ENCODE measurements around the gene SUMO3.

Gene SUMO3

DNA sequence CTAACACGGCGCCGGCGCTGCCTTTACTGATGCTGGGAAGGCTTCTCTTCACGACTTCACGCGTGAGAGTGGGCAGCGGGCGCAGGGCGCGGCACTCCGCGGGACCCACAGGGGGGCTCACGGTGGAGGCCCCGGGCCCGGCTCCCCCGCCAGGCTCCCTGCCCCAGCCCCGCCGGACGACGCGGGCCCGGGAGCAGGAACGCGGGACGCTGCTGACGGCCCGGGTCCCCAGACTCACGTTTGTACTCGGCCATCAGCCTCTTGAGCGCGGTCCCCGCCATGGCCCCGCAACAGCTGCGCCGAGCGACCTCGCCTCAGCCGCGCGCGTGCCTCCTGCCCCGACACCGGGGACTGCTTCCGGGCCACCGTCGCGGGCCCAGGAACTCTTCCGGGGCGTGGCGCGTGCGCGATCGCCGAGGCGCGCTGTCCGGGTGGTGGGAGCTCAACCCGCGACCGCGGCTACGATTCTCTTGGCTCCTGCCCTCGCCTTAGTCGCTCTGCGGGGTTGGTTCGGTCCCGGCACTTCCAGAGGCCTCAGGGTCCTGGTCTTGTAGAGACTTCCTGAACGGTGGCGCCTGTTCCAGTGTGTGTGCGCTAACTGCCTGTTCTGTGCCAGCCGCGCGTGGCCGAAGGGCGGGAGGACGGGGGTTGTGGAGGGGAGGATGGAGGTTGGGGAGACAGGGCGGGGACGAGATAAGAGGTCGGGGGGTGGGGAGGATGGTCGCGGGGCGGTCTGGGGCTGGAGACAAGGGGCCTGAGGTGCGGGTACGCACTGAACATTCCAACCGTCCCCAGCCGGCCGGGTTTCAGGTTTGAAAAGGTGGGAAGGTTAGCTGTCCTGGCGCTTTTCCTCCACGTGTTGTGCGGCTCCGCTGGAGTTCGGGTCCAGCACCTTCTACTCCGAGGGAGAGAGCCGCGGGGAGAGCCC, 16.1 kb downstream of the SUMO3 start, which contains the start of gene UBE2G2:
UBE2G2 (minus strand) TSS at position 353 of the 928 bp plus-strand sequence; CDS start at position 281, 72 bp downstream.
- DNase-seq (ENCODE audit: low spot score): peak; percentile 95

DNA sequence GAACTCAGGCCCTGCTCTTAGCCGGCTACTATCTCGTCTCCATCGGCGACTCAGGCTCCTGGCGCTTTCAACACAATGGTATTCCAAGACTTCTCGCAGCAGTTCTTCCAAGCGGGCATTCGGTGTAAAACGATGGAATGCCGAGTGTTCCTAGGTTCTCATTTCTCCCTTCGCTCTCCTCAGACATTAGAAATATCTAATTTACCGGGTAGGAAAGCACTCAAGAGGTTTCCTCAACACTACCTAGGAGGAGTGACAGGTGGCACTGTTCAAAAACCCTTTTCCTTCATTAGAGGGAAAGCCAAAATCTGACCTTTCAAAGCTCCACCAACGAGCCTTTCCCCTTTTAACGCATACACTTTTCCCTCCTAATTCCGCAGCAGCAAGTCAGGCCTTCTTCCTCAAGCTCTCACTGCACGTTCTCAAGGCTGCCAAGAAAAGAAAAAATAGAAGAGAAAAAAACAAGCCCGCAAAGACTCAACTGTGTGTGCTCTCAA, 16.8 kb downstream of the SUMO3 start:
- DNase-seq (ENCODE audit: low spot score): peak; percentile 41

DNA sequence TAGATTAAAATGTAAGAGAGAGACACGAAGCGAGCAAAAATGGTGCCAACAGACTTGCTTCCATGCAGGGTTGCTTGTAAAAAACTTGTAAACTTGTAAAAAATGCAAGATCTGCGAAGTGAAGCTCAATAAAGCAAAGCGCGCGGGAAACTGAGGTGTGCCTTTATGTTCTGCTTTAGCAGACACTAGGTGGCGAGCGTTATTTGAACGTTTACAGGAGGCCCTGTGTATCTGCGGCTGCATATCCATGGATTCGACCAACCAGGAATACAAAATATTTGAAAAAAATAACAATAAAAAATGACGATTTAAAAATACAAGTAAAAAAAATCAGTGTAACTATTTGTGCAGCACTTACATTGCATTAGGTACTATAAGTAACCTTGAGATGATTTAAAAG, 17.8 kb downstream of the SUMO3 start:
- DNase-seq (ENCODE audit: low spot score): peak; percentile 40

DNA sequence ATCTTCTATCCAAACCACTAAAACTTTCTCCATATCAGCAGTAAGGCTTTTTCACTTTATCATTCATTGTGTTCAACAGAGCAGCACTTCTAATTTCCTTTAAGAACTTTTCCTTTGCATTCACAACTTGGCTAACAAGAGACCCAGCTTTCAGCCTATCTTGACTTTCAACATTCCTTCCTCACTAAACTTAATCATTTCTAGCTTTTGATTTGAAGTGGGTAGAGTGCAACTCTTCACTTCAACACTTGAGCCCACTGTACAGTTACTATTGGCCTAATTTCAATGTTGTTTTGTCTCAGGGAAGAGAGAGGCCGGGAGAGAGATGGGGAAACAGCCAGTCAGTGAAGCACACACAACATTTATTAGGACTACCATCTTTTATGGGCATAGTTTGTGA, 18.2 kb downstream of the SUMO3 start:
- DNase-seq (ENCODE audit: low spot score): no peak

DNA sequence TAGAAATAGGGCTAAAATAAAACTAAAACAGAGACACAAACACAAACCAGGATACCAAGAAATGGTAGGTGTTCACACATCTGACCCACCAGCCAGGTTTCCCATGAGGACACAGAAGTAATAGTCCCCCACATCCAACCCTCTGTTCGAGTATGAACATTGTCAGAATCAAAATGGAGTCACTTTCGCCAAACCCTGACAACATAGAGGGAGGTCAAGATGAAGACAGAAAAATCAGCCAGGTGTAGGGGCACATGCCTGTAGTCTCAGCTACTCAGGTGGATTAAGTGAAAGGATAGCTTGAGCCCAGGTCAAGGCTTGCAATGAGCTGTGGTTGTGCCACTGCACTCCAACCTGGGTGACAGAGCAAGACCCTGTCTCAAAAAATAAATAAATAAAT, 20.1 kb downstream of the SUMO3 start:
- DNase-seq (ENCODE audit: low spot score): no peak

DNA sequence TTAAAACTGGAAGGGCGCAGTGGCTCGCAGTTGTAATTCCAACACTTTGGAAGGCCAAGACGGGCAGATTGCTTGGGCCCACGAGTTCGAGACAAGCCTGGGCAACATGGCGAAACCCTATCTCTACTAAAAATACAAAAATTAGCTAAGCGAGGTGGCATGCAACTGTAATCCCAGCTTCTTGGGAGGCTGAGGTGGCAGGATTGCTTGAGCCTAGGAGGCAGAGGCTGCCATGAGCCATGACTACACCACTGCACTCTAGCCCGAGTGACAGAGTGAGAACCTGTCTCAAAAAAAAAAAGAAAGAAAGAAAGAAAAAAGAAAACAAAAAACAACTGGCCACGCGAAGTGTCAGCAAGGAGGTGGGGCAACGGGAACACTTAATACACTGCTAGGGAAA, 22.5 kb downstream of the SUMO3 start:
- no peak for DNase-seq (ENCODE audit: low spot score)

DNA sequence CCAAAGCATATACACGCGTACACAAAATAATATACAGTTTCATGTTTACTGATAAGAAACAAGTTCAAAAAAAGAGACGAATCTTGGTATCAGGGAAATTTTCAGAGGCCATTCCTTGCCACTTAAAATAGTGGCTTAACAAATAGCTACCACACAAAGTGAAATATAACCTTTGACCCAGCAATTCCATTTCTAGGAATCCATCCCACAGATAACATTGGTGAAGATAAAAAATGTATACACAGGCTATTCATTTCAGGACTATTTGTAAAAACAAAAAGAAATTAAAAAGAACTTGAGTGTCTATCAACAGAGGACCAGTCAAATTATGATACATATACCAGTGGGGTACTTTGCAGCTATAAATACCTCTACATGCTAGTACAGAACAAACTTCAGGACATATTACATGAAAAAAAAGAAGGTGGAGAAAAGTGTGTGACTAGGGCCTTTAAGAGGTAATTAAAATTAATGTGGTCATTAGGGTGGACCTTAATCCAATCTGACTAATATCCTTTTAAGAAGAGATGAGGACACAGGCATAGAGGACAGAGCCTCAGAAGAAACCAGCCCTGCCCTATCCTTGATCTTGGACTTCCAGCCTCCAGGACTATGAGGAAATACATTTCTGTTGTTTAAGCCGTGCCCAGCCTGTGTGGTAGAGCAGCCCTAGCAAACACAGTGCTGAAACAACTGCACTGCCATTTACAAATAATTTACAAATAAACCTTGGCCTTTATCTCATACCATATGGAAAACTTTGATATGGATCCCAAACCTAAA, 24.1 kb downstream of the SUMO3 start:
- DNase-seq (ENCODE audit: low spot score): no peak

DNA sequence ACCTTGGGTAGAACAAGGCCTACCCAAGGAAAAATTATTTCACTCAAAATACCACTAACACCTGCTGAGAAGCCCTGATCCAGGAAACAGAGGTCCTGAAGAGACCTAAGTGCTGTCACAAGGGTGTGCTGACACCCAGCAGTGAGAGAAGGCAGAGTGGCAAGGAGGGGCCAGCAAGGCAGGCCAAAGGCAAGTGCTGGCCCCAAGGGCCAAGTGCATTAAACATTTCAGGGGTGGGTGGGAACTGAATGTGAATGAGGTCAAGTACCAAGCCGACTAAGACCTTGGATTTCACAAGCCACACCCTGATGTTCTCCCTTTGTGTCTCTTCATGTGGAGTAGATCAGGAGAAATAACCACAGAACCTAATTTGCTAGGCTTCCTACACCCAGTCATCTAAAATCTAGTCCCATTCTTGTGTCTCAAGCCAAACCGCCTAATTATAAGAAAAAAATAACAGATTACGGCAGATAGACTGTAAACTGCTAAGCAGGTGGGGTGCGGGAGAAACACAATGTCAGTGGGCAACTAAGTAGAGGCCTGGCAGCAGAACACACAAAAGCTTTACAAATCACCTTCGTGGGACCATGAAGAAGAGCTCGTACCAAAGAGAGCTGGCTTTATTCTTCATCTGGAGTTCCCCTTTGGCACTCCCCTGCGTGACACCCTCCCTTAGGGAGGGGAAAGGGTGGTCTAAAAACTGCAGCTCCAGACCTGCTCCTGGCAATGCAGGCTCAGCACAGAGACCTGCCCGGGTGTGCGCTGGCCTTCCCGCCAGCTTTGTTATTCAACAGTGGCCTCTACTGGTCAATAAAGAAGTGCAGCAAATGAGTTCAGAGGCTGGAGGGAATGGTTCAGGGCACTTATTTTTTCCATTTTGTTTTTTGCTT, 24.9 kb downstream of the SUMO3 start:
- peak; percentile 90 for DNase-seq (ENCODE audit: low spot score)

DNA sequence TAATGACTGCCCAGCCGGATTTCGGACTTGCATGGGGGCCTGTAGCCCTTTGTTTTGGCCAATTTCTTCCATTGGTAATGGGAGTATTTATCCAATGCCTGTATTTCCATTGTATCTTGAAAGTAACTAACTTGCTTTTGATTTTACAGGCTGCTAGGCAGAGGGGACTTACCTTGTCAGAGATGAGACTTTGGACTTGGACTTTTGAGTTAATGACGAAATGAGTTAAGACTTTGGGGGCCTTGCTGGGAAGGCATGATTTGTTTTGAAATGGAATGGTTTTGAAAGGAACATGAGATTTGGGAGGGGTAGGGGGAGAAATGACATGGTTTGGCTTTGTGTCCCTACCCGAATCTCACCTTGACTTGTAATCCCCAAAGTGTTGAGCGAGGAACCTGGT, 25.9 kb downstream of the SUMO3 start:
- no peak for DNase-seq (ENCODE audit: low spot score)

DNA sequence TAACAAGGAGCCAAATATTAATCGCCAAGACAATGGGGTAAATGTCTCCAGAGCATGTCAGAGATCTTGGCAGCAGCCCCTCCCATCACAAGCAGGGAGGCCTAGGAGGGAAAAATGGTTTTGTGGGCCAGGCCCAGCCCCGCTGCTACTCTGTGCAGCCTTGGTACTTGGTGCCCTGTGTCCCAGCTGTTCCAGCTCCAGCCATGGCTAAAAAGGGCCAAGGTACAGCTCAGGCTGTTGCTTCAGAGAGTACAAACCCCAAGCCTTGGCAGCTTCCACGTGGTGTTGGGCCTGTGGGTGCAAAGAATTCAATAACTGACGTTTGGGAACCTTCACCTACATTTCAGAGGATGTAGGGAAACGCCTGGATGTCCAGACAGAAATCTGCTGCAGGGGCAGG, 26.6 kb downstream of the SUMO3 start:
- no peak for DNase-seq (ENCODE audit: low spot score)

DNA sequence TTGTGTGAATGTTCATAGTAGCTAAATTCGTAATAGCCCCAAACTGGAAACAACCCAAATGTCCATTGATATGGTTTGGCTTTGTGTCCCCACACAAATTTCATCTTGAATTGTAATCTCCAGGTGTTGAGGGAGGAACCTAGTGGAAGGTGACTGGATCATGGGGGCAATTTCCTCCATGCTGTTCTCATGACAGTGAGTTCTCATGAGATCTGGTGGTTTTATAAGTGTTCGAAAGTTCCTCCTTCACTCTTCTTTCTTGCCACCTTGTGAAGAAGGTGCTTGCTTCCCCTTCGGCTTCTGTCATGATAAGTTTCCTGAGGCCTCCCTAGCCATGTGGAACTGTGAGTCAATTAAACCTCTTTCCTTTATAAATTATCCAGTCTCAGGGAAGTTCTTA, 27.5 kb downstream of the SUMO3 start:
- DNase-seq (ENCODE audit: low spot score): no peak

DNA sequence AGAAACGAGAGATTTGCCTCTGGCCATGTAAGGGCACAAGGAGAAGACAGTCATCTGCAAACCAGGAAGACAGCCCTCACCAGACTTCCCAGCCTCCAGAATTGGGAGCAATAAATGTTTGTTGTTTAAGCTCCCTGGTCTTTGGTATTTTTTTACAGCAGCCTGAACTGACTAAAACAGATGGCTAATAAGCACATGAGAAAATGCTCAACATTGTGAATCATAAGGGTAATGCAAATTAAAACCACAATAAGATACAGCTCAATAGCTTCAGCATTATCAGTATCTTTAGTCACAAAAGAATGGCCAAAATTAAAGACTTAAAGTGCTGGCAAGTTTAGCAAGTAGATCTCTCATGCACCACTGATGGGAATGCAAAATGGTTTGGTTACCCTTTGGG, 28.0 kb downstream of the SUMO3 start:
- no peak for DNase-seq (ENCODE audit: low spot score)

DNA sequence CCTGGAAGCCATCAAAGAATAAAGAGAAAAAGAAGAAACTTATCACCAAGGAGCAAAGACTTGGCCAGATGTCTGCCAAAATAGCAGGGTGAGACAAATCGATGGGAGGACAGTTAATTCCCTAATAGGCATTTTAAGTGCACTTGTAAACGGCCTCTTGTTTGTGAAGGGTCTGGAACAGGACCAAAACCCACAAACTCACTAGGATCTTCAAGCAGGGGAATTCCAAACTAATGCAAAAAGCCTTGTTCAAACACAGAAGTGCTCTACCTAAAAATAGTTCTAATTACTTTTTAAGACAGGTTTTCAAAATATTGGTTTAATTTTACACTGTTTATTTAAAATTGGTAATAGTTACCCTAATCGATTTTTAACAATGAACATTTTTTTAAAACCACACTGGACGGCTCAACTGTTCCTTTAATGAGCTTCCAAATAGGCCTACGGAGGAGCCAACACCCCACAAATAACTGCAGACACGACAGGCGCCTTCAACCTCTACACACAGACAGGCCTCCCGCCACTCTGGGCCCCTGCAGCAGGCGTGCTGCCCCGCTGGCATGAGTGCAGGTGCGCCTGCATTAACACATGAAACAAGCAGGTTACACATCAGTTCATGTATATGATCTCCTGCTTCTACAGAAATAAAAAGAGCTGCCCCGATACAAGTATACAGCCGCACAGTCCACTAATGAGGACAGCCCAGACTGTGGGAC, 32.1 kb downstream of the SUMO3 start:
- no peak for DNase-seq (ENCODE audit: low spot score)

DNA sequence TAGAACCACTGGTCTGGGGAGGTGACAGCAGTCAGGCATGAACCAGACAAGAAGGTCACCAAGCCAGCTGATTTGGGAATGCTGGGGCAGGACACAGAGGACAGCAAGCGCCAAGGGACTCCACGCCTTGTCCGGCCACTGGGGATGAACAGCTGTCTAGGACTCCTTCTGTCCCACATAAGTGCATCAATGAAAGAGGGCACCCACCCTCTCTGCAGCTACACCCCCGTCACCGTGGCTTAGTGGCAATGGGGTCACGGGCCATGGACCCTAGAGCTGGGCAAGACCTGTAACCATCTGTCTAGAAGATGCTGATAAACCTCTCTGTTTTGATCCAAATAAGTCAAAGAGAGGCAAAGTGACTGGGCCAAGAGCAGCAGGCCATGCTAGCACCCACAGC, 33.1 kb downstream of the SUMO3 start:
- DNase-seq (ENCODE audit: low spot score): no peak

DNA sequence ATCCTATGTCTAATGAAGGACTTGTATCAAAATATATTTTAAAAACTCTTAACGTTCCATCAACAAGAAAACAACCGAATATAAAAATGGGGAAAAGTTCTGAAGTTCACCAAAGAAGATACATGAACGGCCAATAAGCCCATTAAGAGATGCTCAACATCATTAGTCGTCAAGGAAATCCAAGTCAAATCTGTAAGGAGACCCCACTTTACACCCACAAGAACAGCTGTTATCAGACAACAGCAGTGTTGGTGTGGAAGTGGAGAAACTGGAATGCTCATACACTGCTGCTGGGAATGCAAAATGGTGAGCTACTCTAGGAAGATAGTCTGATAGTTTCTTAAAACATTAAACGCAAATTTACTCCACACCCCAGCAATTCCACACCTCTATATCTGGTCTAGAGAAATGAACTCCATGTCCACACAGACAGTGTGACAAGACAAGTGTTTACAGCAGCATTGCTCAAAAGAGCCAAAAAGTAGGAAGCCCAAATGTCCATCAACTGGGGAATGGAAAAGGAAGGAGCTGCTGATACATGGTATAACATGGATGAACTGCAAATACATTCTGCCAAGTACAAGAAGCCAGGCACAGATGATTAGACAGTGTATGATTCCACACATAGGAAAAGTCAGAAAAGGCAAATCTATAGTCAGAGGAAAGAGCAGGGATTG, 34.7 kb downstream of the SUMO3 start:
- no peak for DNase-seq (ENCODE audit: low spot score)

DNA sequence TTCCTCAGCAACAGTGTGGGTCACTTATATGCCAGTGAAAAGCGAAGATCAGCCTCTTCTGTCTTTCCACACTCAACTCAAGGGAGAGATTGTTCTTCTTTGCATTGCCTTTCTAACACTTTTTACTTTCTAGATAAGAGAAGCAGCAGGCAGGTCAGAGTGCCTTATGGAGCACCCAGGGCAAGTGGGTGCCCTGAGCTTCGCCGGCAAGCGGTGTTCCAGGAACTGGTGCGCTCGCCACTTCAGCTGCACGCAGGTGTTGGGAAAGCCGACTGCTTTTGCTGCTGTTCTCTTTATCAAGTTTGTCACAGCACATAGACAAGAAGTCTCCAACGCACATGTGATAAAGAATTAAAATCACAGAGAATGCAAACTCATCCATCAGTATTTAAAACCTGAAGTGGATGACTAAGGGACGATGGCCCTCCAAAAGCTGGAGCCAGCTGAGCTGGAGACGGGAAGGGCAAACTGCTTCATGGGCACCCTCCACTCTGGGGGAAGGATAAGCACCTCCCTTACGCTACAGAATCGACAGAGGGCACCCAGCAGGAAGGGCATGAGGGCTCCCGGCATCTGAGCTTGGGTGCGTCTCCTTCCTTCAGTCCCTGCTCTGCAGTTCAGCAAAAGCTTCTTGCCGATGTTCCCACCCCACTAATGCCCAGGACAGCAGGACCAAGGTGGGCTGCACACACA, 36.9 kb downstream of the SUMO3 start:
- no peak for DNase-seq (ENCODE audit: low spot score)

DNA sequence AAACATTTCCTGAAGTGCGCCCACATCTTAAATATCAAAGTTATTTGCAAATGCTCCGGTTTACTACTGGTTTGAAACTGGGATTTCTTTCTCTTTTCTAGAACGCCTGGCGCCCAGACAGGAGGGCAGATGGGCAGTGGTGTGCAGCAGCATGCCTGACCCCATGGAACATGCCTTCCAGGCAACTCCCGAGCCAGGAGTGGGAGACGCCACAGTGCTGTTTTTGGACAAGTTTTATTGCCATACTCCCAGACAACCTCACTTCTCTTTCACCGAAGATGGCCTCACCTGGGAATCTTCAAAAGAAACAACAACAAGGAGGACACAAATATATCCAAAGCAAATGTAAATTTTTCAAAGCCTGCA, 37.7 kb downstream of the SUMO3 start:
- no peak for DNase-seq (ENCODE audit: low spot score)

DNA sequence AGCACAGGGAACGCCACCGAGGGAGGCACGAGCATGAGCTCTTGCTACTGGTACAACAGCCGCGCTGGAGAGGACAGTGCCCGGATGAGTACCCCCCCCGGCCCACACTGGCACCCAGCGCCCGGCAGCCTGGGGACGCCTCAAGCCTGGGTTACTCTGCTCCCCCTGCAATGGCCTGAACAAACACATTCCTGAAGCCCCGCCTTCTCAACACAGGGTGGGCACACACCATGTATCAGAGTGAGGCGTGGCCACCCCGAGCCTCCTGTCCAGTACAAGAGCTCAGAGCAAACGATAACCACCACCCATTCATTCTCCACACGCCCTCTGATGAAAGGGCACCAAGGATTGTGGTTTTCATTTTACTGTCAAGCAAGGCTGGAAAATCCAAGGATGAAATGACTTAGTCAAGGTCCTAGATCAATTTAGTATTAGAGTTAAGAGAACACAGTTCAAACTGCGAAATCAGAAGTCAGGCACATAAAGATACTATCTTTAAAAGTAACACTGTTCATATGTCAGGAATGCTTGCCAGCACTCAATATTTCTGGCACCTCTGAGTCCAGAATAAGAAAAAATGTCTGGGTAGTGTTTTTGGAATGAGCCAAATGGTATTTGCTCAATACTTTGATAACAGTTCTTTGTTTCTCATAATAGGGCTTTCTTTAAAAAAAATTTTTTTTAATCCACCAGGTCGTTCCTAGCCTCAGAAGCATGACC, 38.3 kb downstream of the SUMO3 start:
- no peak for DNase-seq (ENCODE audit: low spot score)

DNA sequence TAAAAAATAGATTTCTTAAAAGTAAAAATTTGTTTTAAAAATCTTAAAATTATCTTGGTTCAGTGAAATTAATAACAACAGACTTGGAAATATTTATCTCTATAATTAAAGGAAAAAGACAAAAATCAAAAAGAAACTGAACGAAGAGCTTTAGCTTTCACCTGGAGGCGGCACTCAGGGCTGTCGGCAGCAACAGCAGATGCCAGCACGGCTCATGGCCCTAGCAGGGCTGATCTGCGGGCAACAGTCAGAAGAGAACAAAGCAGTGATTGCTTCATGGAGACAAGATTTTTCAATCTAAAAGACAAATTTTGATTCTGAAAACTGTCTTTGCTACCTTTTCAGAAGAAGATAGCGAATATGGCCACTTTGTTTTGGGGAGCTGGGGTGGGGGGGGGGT, 38.9 kb downstream of the SUMO3 start:
- no peak for DNase-seq (ENCODE audit: low spot score)

Measured in AG08395 (cell line).